GM21360 (cell line): ENCODE results near the gene RERE.
"Not testable (repeated sequence)": the region's sequence is repeated elsewhere in the genome, so short reads cannot be mapped to it uniquely, and the experiment has no call there.

ENCODE experiments used
- ATAC-seq: cut with Tn5 transposase; IDR thresholded peaks from one replicate; pipeline ENCODE4 v1.9.1; 2021; ENCODE audit warnings: mild to moderate bottlenecking, moderate library complexity; ENCODE audit not compliant: unreplicated experiment

The RERE gene

DNA sequence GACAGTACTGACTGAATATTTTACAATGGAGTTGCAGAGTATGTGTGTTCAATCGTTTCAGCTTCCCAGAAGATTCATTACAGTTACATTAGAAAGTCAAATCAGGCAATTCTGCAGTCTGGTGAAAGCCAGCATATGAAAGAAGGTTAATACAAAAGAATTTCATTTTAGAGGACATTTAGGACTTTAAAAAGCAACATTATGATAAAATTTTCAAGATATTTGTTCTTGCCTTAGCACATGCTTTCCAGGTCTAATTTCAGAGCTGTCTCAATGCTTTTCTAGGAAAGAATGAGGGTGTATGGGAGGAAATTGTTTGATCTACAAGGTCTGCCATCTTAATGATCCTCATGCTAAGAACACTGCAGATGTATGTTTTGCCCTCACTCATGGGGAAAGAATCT, 63.2 kb downstream of the RERE start:
- ATAC-seq, result no peak

GRCh38 chr1:8753736-8754135, 63.7 kb downstream of the RERE start:
- no peak for ATAC-seq

DNA sequence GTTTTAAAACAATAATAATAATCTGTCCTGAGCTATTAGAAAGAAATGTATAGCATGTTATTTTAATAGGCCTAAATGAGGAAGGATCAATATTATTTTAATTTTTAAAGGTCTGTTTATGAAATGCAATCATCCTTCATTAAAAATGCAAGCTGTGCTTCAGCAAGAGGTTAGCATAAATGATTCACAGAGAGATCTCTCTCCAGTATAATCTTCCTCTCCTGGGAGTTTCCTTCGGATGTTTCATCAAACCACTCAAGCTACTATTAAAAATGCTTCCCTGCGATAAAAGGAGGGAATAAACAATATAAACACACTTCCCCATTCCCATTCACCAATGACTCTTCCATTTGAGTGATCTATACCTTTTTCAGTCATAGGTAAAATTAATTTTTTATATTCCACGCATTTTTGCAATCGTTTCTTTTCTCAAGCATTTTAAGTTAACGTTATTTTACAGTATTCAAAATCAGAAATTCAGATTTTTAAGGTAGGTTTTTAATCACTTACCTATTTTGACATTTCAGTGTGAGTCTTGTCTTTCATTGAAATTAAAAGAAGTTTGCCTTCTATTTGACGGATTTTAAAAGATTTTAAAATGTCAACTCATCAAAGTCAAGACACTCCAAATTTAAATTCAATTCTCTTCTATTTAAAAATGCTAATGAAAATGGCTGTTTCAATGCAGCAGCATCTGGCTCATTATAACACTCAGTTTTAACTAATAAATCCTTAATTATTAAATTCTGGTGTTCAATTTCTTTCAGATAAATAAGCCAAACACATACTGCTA, 64.3 kb downstream of the RERE start:
- no peak for ATAC-seq

DNA sequence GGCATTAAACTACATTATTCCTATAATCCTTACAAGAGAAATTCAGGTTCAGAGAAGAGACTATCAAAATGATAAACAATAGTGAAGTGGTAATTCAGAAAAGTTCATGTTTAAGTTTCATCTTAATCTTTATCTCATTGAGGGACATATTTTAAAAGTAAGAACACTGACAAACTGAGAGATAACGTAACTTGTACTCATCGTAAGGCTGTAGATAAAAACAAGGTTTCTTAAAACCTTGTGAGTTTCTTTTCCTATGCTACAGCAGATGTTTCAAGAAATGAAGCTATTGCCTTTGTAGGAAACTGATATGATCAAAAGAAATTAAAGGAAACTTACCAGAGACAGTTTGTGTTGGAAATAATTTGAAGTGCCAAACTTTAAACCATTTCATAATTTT, 65.0 kb downstream of the RERE start:
- ATAC-seq, result no peak

GRCh38 chr1:8751984-8752383, 65.5 kb downstream of the RERE start:
- ATAC-seq, result no peak

GRCh38 chr1:8747879-8748825, 69.3 kb downstream of the RERE start:
- no peak for ATAC-seq

- no peak for ATAC-seq
Measured at GRCh38 chr1:8746554-8746953, 70.9 kb downstream of the RERE start.

DNA sequence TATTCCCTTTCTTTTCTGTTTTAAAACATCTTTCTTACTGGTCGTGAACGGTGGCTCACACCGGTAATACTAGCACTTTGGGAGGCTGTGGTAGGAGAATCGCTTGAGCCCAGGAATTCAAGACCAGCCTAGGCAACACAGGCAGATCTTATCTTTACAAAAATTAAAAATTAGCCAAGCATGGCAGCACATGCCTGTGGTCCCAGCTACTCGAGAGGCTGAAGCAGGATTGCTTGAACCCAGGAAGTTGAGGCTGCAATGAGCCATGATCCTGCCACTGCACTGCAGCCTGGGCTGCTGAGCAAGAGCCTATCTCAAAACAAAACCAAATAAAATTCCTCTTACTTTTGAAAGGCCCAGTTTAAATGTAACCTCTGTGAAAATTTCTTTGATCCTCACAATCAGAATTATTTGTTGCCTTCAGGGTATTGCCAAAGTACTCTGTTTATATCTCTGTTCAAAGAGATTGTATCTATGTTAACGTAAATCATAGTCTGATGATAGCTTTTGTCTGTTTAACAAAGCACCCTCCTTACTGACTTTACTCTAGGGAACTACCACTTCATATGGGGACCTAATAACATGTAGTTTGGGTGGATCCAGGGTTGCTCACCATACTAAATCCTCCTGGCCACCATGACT, 71.6 kb downstream of the RERE start:
- no peak for ATAC-seq

- ATAC-seq, result no peak
Measured at GRCh38 chr1:8745346-8745745, 72.1 kb downstream of the RERE start.

DNA sequence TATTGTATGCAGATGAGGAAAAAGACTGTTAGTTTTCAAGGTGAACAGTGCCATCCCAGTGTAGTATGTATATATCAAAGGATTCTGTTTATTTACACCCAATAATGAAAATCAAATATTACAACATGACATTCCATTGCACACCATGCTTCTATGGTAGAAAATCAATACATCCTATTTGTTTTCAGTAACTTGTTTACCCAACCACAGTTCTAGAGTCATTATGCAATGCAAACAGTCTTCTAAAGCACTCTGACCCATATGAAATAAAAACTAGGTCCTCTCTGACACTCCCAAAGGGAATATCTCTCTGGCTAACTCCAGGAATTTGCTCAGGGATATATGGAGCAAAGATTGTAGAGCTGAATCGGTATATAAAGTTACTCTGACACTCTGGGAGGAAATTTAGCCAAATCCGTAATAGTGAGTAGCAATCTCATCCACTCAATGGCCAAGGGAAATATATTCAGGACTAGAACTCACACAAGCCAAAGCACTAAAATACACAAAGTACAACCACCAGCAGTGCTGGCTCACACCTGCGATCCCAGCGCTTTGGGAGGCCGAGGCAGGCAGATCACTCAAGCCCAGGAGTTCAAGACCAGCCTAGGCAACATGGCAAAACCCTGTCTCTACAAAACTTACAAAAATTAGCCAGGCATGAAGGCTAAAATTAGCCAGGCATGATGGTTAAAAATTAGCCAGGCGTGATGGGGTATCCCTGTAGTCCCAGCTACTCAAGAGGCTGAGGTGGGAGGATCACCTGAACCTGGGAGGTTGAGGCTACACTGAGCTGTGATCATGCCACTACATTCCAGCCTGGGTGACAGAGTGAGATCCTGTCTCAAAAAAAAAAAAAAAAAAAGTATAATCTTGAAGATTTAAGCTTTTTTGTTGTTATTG, 75.2 kb downstream of the RERE start:
- no peak for ATAC-seq

- ATAC-seq, result no peak
Measured at GRCh38 chr1:8740034-8740449, 77.4 kb downstream of the RERE start.

DNA sequence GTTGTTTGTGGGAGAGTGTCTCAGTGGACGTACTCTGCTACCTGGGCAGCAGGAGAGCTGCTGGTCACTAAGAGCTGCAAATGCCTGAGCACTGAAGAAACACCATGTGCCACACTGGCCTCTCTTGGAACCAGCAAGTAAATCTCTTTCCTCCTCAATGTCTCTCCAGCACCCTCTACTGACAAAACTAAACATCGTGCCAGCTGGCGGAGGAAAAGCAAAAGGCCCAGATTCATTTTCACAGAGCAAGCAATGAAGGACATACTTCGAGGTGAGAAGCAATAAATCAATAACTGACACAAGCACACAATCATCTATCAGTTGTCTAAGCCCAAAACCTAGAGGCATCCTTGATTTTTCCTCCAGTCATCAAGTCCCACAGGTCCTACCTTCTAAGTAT, 78.1 kb downstream of the RERE start:
- no peak for ATAC-seq

GRCh38 chr1:8736927-8737326, 80.5 kb downstream of the RERE start:
- ATAC-seq, result no peak

DNA sequence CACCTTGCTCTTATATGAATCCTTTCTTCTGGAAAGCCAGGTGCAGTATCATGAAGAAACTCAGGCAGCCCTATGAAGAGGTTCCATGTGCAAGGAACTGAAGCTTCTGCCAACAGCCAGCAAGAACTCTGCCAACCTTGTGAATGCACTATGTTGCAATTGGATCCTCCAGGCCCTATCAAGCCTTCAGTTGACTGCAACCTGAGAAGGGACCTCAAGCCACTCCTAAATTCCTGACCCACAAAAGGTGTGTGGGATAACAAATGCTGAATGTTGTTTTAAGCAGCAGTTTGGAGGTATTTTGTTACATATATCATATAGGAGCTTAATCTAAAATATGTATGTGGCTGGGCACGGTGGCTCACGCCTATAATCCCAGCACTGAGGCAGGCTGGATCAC, 84.0 kb downstream of the RERE start:
- ATAC-seq, result no peak

DNA sequence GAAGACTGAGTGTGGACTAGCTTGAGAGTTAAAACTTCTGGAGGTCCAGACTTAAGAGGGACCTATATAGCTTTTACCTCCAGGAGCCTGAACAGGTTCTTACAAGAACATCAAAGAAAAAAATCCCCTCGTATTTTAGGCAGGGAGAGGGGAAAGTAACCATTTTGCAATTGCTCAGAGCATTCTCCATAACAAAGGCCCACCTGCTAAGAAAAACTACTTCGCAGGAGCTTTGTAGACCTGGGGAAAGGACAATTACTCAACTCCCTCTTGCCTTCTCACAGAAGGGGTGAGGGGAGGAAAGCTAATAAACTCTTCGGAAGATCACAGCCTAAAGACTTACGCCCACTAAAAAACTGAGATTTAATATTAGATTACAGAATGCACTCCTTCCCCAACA, 86.3 kb downstream of the RERE start:
- ATAC-seq, result no peak

GRCh38 chr1:8728464-8728863, 89.0 kb downstream of the RERE start:
- no peak for ATAC-seq

DNA sequence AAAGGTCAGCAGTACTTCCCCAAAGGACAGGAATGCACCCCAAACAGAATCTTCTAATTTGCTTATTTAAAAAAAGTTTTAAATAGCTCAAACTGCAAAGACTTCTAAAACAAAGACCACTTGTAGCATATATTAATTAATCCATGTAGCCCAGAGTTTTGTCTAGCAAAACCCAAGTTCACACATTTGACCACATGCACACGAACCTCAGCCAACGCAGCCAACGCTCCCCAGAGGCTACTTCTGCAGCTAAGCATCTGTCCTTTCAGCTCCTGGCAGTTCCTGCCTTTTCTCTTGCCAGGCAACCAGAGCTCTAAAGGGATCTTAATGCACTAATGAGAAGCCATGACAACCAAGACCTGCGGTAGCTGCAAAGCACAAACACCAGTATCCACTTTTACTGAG, 89.6 kb downstream of the RERE start:
- ATAC-seq, result no peak

GRCh38 chr1:8727316-8727715, 90.1 kb downstream of the RERE start:
- not testable (repeated sequence) for ATAC-seq

GRCh38 chr1:8726801-8727186, 90.6 kb downstream of the RERE start:
- not testable (repeated sequence) for ATAC-seq

DNA sequence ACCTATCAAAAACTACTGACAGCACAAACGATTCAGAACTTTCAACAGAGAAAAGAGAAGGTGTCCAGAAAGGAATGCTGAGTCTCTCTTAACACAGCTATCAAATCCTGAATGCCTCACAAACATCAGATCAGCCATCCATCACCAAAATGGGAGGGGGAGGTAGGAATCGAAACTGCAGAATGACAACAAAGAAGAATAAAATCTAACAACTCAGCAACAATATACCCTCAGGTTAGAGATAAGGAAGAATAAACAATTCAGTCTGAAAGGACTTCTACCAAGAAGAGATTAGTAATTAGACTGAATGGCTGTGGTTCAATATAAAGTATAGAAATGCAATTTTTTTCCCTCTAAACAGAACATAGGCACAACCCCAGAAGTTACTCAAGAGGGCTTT, 94.4 kb downstream of the RERE start:
- ATAC-seq, result no peak

- ATAC-seq, result no peak
Measured at GRCh38 chr1:8722366-8722765, 95.1 kb downstream of the RERE start.
